Gastroesophageal sphincter (tissue), 3 donors: Measurements from ENCODE around the gene ABAT.

Experiments used
- CTCF ChIP-seq, 4 experiments: fragments of 200-600 bp in 2 of 4; fragments of 450-650 bp in 2 of 4; sonication (generic) in 1 of 4; IDR thresholded peaks; one replicate each; pipeline ENCODE4 v1.5.1; 2017 to 2019; ENCODE audit warnings: antibody characterized with exemption in 4 of 4, mild to moderate bottlenecking in 2 of 4, moderate library complexity in 2 of 4
- EP300 ChIP-seq: sonication (generic); formaldehyde crosslinking; IDR thresholded peaks from one replicate; pipeline ENCODE4 v1.6.1; 2017; ENCODE audit warnings: antibody characterized with exemption, mild to moderate bottlenecking
- POLR2A ChIP-seq, 2 donors: fragments of 450-650 bp; IDR thresholded peaks; one replicate each; pipeline ENCODE4 v1.6.1; 2017; ENCODE audit warnings: antibody characterized with exemption in 2 of 2, mild to moderate bottlenecking in 2 of 2, moderate library complexity in 1 of 2
- POLR2AphosphoS5 ChIP-seq: sonication (generic); formaldehyde crosslinking; IDR thresholded peaks from one replicate; pipeline ENCODE4 v1.6.1; 2017; ENCODE audit warnings: antibody characterized with exemption

GRCh38 chr16:8720967-8721308 lies 46.5 kb downstream of the ABAT start:
- TF ChIP-seq CTCF (IDR thresholded peaks at IDR 0.05) (no peak), POLR2AphosphoS5 (no peak), POLR2A (IDR thresholded peaks at IDR 0.05) (no peak), EP300 (no peak)
